ENCODE data around the gene POTEI.
"Not testable (repeated sequence)": the region's sequence is repeated elsewhere in the genome, so short reads cannot be mapped to it uniquely, and the experiment has no call there.

GRCh38 chr2:130455413-130455812, 53.7 kb downstream of the POTEI start:
- not testable (repeated sequence) for TF ChIP-seq POLR2A, CTCF (IDR thresholded peaks at IDR 0.05)

Data from testis (tissue), 2 donors.